ENCODE measurements around the gene SENP6. TPM values are rescaled to one million over a fixed set of nuclear protein-coding genes. Genes with fewer than 3 reads are reported as not detected.
"Not testable (repeated sequence)": the region's sequence is repeated elsewhere in the genome, so short reads cannot be mapped to it uniquely, and the experiment has no call there.

The SENP6 gene
- polyA plus RNA-seq, 4 donors: 113 to 160 (median 149) TPM

DNA sequence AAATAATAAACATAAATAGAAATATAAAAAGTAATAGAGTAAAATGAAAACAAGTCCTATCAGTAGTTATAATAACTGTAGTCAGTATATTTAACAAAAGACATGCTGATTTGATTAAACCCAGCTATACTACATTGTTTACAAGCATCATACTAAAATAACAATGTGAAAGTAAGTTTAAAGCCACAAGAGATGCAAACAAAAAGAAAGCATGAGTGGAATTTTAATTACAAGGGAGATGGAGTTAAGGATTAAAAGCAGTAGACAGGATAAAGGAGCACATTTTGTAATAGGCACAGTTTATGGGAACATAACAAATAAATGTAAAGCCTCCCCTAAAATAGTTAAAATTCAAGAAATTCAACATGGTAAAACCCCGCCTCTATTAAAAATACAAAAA is 41.5 kb downstream of the SENP6 start:
- DNase-seq (ENCODE audit: low read depth in 4 of 4, low spot score in 3 of 4): no peak

- no peak for DNase-seq (ENCODE audit: low read depth in 4 of 4, low spot score in 3 of 4)
These were observed 54.8 kb downstream of the SENP6 start for GRCh38 chr6:75656479-75656878.

- no peak for DNase-seq (ENCODE audit: low read depth in 4 of 4, low spot score in 3 of 4)
These were observed 55.6 kb downstream of the SENP6 start for GRCh38 chr6:75657327-75657726.

- DNase-seq (ENCODE audit: low read depth in 4 of 4, low spot score in 3 of 4): no peak
These were observed 64.9 kb downstream of the SENP6 start for GRCh38 chr6:75666592-75666991.

GRCh38 chr6:75673884-75674283 is 72.2 kb downstream of the SENP6 start:
- DNase-seq (ENCODE audit: low read depth in 4 of 4, low spot score in 3 of 4): no peak

DNA sequence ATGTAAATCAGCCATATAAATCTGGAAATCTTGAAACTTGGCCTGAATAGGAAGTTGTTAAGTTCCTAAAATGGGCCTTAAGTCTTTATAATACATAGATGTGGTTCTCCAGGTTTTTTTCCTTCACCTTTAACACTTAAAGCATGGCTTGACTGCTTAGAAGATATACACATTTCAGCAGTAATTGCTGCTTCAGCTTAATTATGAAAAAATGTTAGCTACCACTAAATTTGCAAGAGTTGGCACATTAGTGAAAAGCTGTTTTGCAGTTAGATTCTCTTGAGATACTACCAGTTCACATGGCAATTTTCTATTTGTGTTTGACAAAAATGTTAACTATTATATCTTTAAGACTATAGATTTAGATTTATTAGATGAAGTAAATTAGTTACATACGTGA is 74.7 kb downstream of the SENP6 start:
- DNase-seq (ENCODE audit: low read depth in 4 of 4, low spot score in 3 of 4): no peak

DNA sequence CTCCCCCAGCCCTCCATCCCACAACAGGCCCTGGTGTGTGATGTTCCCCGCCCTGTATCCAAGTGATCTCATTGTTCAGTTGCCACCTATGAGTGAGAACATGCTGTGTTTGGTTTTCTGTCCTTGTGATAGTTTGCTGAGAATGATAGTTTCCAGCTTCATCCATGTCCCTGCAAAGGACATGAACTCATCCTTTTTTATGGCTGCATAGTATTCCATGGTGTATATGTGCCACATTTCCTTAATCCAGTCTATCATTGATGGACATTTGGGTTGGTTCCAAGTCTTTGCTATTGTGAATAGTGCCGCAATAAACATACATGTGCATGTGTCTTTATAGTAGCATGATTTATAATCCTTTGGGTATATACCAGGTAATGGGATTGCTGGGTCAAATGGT is 80.9 kb downstream of the SENP6 start:
- not testable (repeated sequence) for DNase-seq (ENCODE audit: low read depth in 4 of 4, low spot score in 3 of 4)

GRCh38 chr6:75683005-75683404 is 81.3 kb downstream of the SENP6 start:
- DNase-seq (ENCODE audit: low read depth in 4 of 4, low spot score in 3 of 4): not testable (repeated sequence)

GRCh38 chr6:75687535-75687934 is 85.9 kb downstream of the SENP6 start:
- DNase-seq (ENCODE audit: low read depth in 4 of 4, low spot score in 3 of 4): not testable (repeated sequence)

- DNase-seq (ENCODE audit: low read depth in 4 of 4, low spot score in 3 of 4): not testable (repeated sequence)
These were observed 86.3 kb downstream of the SENP6 start for GRCh38 chr6:75687937-75688336.

- DNase-seq (ENCODE audit: low read depth in 4 of 4, low spot score in 3 of 4): no peak
These were observed 87.9 kb downstream of the SENP6 start for GRCh38 chr6:75689576-75689975.

- DNase-seq (ENCODE audit: low read depth in 4 of 4, low spot score in 3 of 4): no peak
These were observed 89.3 kb downstream of the SENP6 start for GRCh38 chr6:75691012-75691411.

DNA sequence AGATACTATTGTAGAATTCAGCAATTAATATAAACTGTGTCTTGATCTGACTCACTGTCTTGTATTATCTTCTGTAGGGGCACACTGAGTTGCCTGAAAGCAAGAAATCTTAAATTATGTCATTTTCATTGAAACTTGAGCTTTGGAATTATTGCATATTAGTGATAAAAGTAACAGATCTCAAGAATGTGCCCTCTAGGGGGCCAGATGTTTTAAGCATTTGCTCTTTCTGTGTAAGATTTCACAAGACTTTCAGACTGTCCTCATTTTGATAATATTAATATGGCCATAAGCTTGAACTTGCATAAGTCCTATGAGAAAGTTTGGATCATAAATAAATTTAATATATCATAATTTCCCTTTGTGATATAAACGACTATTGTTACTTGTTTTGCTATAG is 91.9 kb downstream of the SENP6 start:
- no peak for DNase-seq (ENCODE audit: low read depth in 4 of 4, low spot score in 3 of 4)

- DNase-seq (ENCODE audit: low read depth in 4 of 4, low spot score in 3 of 4): no peak
These were observed 92.7 kb downstream of the SENP6 start for GRCh38 chr6:75694406-75694805.

DNA sequence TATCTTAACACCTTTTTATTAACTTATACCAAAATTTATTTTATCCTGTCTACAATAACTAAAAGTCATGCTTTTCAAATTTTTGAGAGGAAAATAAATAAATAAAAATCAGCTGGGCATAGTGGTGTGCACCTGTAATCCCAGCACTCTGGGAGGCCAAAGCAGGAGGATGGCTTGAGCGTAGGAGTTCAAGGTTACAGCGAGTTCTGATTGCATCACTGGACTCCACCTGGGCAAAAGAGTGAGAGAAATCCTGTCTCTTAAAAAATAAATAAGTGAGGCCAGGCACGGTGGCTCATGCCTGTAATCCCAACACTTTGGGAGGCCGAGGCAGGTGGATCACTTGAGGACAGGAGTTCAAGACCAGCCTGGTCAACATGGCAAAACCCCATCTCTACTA is 106.7 kb downstream of the SENP6 start:
- DNase-seq (ENCODE audit: low read depth in 4 of 4, low spot score in 3 of 4): not testable (repeated sequence)

- DNase-seq (ENCODE audit: low read depth in 4 of 4, low spot score in 3 of 4): no peak
These were observed 109.5 kb downstream of the SENP6 start for GRCh38 chr6:75711173-75711572.

DNA sequence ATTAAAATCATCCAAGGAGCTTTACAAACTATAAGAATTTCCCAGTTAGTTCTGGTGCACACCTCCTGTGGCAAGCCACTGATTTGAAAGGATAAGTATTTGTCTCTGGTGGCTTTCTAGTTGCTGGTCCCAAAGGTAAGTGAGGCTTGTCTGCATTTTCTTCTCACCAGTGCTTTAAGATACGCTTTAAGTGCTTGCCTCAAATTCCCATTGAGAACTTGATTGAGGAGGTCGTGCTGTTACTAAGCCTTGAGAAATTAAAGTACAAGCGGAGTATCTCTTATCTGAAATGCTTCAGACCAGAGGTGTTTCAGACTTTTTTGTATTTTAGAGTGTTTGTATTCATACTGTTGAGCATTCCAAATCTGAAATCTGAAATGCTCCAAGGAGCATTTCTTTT is 117.5 kb downstream of the SENP6 start:
- DNase-seq (ENCODE audit: low read depth in 4 of 4, low spot score in 3 of 4): no peak

DNA sequence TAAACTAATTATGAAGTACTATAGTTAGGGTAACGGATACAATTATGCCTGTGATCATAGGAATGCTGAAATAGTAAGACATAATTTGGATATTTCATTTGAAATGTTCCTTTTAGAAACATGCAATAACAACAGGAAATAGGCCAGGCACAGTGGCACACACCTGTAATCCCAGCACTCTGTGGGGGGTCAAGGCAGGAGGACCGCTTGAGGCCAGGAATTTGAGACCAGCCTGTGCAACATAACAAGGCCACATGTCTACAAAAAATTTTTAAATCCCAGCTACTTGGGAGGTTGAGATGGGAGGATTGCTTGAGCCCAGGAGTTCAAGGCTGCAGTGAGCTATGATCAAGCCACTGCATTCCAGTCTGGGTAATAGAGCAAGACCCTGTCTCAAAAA is 121.7 kb downstream of the SENP6 start:
- no peak for DNase-seq (ENCODE audit: low read depth in 4 of 4, low spot score in 3 of 4)

GRCh38 chr6:75727206-75727605 is 125.5 kb downstream of the SENP6 start:
- DNase-seq (ENCODE audit: low read depth in 4 of 4, low spot score in 3 of 4): no peak

DNA sequence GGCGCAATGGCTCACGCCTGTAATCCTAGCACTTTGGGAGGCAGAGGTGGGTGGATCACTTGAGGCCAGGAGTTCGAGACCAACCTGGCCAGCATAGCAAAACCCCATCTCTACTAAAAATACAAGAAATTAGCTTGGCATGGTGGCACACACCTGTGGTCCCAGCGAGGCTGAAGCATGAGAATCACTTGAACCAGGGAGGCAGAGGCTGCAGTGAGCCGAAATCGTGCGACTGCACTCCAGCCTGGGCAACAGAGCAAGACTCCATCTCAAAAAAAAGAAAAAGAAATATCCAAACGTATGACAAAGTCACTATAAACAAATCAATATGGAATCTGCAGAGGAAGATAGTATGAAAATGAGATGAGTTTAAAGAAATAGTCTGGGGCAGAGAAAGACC is 129.3 kb downstream of the SENP6 start:
- DNase-seq (ENCODE audit: low read depth in 4 of 4, low spot score in 3 of 4): not testable (repeated sequence)

GRCh38 chr6:75735491-75736186 is 134.0 kb downstream of the SENP6 start:
- DNase-seq (ENCODE audit: low read depth in 4 of 4, low spot score in 3 of 4): no peak

DNA sequence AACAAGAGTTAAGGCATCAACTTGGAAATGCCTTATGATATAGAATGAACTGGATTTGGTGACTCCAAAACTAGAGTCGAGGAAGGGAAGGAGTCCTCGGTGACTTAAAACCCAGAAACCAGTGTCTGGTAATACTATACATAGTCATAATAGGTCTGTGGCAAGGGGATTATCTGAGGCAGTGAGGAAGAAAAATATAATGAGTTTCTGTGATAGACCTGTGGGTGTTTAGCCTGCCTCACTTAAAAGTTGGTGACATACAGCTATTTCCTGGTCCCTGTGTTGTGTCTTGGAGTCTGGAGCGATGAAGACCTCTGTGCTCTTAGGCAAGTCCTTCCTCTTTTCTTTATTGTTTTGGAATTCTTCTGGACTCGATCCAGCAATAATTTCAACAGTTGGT is 142.3 kb downstream of the SENP6 start:
- DNase-seq (ENCODE audit: low read depth in 4 of 4, low spot score in 3 of 4): no peak

DNA sequence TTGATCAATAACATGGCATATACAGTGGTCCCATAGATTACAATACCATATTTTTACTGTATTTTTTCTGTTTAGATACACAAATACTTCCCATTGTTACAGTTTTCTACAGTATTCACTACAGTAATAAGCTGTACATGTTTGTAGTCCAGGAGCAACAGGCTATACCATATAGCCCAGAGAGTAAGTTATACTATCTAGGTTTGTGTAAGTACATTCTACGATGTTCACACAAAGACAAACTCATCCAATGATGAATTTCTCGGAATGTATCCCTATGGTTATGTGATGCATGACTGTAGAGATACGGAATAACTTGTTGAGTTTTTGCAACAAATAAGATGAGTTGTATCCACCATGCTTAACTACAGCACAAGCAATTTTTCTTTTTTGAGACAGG is 143.7 kb downstream of the SENP6 start:
- DNase-seq (ENCODE audit: low read depth in 4 of 4, low spot score in 3 of 4): no peak
